ENCODE measurements around the gene PCGF2. TPM values are rescaled to one million over a fixed set of nuclear protein-coding genes. Genes with fewer than 3 reads are reported as not detected.

Gene PCGF2
- total RNA-seq, 4 donors from 2014 or later: 8.5 to 13.5 (median 10.9) TPM

DNA sequence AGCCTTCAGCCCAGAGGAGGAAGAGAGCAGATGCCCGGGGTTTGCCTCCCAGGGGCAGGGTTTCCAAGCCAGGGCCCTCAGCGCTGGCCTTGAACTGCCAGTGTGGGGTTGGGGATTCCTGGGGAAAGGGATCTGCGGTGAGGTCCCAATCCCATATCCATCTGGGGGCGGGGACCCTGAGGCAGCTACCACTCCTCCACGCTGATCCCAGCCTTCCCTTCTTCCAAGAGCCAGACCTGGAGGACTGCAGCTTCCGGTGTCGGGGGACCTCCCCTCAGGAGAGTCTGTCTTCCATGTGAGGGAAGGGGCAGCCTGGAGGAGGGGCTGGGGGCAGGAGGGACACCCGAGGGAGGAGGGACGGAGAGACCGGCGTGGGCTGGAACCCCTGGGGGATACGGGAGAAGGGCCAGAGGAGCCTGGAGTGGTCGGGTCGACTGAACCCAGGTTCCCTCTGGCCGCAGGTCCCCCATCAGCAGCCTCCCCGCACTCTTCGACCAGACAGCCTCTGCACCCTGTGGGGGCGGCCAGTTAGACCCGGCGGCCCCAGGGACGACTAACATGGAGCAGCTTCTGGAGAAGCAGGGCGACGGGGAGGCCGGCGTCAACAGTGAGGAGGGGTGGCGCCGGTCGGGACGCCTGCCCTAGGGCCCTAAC, 28.7 kb downstream of the PCGF2 start:
- 87 to 88% methylated on average over 26 to 29 of the region's 29 CpGs for WGBS, 2 donors
- H3K27me3 ChIP-seq: no peaks in the 10 kb centered on the region
- H3K4me3 ChIP-seq (replicated peaks in 1 of 3): no peak overlapping the region
- no peak overlapping the region for H3K27ac ChIP-seq
- no peaks in the 10 kb centered on the region for H3K9me3 ChIP-seq
- H3K36me3 ChIP-seq: peaks cover 55 to 61% of the 10 kb centered on the region in 2 donors
- no peak for DNase-seq
- H3K4me1 ChIP-seq: no peaks in the 10 kb centered on the region
- TF ChIP-seq, protein P1, sequence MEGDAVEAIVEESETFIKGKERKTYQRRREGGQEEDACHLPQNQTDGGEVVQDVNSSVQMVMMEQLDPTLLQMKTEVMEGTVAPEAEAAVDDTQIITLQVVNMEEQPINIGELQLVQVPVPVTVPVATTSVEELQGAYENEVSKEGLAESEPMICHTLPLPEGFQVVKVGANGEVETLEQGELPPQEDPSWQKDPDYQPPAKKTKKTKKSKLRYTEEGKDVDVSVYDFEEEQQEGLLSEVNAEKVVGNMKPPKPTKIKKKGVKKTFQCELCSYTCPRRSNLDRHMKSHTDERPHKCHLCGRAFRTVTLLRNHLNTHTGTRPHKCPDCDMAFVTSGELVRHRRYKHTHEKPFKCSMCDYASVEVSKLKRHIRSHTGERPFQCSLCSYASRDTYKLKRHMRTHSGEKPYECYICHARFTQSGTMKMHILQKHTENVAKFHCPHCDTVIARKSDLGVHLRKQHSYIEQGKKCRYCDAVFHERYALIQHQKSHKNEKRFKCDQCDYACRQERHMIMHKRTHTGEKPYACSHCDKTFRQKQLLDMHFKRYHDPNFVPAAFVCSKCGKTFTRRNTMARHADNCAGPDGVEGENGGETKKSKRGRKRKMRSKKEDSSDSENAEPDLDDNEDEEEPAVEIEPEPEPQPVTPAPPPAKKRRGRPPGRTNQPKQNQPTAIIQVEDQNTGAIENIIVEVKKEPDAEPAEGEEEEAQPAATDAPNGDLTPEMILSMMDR (IDR thresholded peaks at IDR 0.05): no peak
- no peak for TF ChIP-seq POLR2A (IDR thresholded peaks at IDR 0.05)
- intact Hi-C loops (cut with DNase I): no loop called here

GRCh38 chr17:38717139-38717745, 30.9 kb downstream of the PCGF2 start:
- no peak overlapping the region for H3K27ac ChIP-seq
- H3K4me3 ChIP-seq (replicated peaks in 1 of 3): no peak overlapping the region
- WGBS, 2 donors: 84 to 86% methylated on average over 12 of the region's 12 CpGs
- intact Hi-C loops (cut with DNase I): no loop called here
- no peaks in the 10 kb centered on the region for H3K4me1 ChIP-seq
- no peak for TF ChIP-seq POLR2A (IDR thresholded peaks at IDR 0.05)
- TF ChIP-seq, protein P1 (IDR thresholded peaks at IDR 0.05): no peak
- H3K36me3 ChIP-seq: peaks cover 56 to 82% of the 10 kb centered on the region in 2 donors
- H3K27me3 ChIP-seq: no peaks in the 10 kb centered on the region
- H3K9me3 ChIP-seq: no peaks in the 10 kb centered on the region
- DNase-seq: no peak

- Histone ChIP-seq H3K4me1 (no peaks in the 10 kb centered on the region), H3K36me3 (peaks cover 56 to 84% of the 10 kb centered on the region in 2 donors), H3K4me3 (replicated peaks in 1 of 3) (no peak overlapping the region), H3K27me3 (no peaks in the 10 kb centered on the region), H3K9me3 (no peaks in the 10 kb centered on the region), H3K27ac (no peak overlapping the region)
- no peak for DNase-seq
- 92 to 99% methylated on average over 10 to 14 of the region's 18 CpGs for WGBS, 2 donors
- intact Hi-C loops (cut with DNase I): no loop called here
- no peak for TF ChIP-seq POLR2A (IDR thresholded peaks at IDR 0.05)
- TF ChIP-seq, protein P1 (IDR thresholded peaks at IDR 0.05): no peak
Measured at GRCh38 chr17:38716368-38717005, 31.6 kb downstream of the PCGF2 start.

DNA sequence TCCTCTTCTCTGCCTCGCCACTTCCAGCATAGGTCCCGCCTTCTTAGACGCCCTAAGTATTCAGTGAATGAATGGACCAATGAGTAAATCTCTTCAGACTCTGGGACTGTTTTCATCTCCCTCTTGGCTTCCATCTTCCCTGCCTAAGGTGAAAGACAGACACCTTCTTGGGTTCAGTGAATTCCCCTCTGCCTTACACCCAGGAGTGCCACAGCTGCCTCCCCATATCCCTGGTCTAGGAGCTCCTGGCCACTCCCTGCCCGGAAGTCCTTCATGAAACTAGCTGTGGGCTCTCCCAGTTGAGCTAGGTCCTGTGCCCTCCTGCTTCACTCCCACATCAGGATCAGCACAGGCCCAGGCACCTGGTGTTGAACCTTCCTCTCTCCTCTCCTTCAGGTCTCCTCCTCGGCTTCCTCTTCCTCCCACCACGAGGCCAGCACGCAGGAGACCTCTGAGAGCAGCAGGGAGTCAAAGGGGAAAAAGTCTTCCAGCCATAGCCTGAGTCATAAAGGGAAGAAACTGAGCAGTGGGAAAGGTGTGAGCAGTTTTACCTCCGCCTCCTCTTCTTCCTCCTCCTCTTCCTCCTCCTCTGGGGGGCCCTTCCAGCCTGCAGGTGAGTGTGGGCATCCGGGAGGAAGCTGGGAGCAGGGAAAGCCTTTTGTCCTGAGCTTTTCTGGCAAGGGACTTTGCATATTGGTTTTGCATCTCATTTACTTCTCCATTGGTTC, 32.8 kb downstream of the PCGF2 start:
- intact Hi-C loops (cut with DNase I): no loop called here
- H3K4me3 ChIP-seq (replicated peaks in 1 of 3): no peak overlapping the region
- WGBS, 2 donors: 90 to 91% methylated on average over 9 of the region's 9 CpGs
- no peaks in the 10 kb centered on the region for H3K27me3 ChIP-seq
- H3K9me3 ChIP-seq: no peaks in the 10 kb centered on the region
- H3K36me3 ChIP-seq: peaks cover 45 to 85% of the 10 kb centered on the region in 2 donors
- no peaks in the 10 kb centered on the region for H3K4me1 ChIP-seq
- H3K27ac ChIP-seq: no peak overlapping the region
- TF ChIP-seq, protein P1 (IDR thresholded peaks at IDR 0.05): no peak
- no peak for TF ChIP-seq POLR2A (IDR thresholded peaks at IDR 0.05)
- DNase-seq: no peak
